Transverse colon (tissue), 4 donors: Measurements from ENCODE around the gene FIBCD1.

Experiments used
- EP300 ChIP-seq: sonication (generic); formaldehyde crosslinking; IDR thresholded peaks from one replicate; pipeline ENCODE4 v1.6.1; 2017; ENCODE audit warnings: antibody characterized with exemption, low read depth
- POLR2A ChIP-seq: fragments of 450-650 bp; IDR thresholded peaks from one replicate; pipeline ENCODE4 v1.6.1; 2016; ENCODE audit warnings: antibody characterized with exemption, mild to moderate bottlenecking, moderate library complexity
- POLR2AphosphoS5 ChIP-seq, 3 donors: sonication (generic); formaldehyde crosslinking; IDR thresholded peaks; one replicate each; pipeline ENCODE4 v1.6.1; 2016; ENCODE audit warnings: antibody characterized with exemption in 3 of 3
- TF ChIP-seq, protein P1 (sequence below), 5 experiments: fragments of 200-600 bp in 3 of 5; fragments of 450-650 bp in 2 of 5; sonication (generic) in 3 of 5; IDR thresholded peaks; 1 replicate in 2 of 5; 2 replicates in 3 of 5; pipeline ENCODE4 v1.5.1; 2016 to 2017; ENCODE audit warnings: antibody characterized with exemption in 5 of 5, inconsistent platforms in 3 of 5, mild to moderate bottlenecking in 2 of 5, moderate library complexity in 1 of 5

DNA sequence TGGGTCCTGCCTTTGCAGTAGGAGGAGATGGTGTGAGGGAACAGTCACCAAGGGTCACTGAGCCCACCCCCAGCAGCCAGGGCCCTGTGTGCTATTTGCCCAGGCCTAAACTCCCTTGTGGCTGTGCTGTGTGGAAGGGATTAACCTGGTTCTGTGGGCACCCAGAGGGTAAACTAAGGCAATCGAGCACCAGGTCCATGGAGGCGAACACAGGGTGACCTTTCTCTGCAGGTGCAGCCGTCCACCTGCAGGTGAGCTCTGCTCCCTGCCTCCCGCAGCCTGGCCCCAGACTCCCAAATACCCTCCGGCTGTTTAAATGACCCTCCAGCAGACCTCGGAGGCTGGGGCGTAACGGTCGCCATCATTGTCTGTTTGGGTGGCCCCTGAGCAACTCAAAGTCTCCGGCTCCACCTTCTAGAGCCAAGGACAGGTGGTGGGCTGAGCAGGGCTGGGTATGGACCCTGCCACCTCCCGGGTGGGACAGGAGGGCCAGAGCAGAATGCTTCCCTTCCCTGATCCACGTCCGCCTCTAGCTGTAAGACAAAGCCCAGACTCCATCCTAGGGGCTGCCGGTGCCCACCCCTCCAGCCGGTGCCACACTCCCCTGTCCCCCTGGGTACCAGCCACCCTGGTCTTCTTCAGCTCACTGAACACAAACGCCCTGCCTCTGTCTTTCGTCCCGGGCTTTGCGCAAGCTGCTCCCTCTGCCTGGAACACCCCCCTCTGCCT, 34.1 kb upstream of the FIBCD1 start:
- TF ChIP-seq, protein P1, sequence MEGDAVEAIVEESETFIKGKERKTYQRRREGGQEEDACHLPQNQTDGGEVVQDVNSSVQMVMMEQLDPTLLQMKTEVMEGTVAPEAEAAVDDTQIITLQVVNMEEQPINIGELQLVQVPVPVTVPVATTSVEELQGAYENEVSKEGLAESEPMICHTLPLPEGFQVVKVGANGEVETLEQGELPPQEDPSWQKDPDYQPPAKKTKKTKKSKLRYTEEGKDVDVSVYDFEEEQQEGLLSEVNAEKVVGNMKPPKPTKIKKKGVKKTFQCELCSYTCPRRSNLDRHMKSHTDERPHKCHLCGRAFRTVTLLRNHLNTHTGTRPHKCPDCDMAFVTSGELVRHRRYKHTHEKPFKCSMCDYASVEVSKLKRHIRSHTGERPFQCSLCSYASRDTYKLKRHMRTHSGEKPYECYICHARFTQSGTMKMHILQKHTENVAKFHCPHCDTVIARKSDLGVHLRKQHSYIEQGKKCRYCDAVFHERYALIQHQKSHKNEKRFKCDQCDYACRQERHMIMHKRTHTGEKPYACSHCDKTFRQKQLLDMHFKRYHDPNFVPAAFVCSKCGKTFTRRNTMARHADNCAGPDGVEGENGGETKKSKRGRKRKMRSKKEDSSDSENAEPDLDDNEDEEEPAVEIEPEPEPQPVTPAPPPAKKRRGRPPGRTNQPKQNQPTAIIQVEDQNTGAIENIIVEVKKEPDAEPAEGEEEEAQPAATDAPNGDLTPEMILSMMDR (IDR thresholded peaks at IDR 0.05): no peak
- TF ChIP-seq POLR2A: no peak
- TF ChIP-seq POLR2AphosphoS5 (IDR thresholded peaks at IDR 0.05): no peak
- no peak for TF ChIP-seq EP300
